GOT3 (cell line): Measurements from ENCODE around the gene PIGZ.

ENCODE experiments used
- DNase-seq: peaks from one replicate; lab custom pipeline; 2025; ENCODE audit warnings: mixed read lengths; lab: John Stamatoyannopoulos, UW

PIGZ gene

DNA sequence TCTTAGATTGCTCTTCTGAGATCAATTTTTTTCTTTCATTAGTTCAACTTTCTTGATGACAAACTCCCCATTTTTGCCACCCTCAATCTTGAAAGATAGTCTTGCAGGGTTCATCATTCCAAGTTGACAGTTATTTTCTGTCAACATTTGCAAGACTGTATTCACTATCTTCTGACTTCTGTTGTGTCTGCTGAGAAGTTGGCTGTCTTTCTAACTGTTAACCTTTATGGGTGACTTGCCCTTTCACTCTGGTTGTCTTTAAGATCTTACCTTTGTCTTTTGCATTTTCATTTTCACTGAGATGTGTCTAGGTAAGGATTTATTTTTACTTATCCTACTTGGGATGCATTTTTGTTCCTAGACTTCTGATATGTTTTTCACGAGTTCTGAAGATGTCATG is 14.6 kb upstream of the PIGZ start:
- DNase-seq = no peak

DNA sequence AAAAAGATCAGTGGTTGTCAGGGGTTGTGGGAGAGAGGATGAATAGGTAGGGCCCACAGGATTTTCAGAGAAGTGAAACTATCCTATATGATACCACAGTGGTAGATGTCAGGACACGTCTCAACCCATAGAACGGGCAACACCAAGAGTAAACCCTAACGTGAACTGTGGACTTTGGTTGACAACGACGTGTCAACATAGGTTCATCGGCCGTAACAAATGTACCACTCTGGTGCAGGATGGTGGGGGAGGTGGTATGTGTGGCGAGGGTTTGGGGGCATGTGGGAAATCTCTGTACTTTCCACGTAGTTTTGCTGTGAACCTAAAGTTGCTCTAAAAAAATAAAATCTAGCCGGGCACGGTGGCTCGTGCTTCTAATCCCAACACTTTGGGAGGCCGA is 13.0 kb upstream of the PIGZ start:
- no peak for DNase-seq

DNA sequence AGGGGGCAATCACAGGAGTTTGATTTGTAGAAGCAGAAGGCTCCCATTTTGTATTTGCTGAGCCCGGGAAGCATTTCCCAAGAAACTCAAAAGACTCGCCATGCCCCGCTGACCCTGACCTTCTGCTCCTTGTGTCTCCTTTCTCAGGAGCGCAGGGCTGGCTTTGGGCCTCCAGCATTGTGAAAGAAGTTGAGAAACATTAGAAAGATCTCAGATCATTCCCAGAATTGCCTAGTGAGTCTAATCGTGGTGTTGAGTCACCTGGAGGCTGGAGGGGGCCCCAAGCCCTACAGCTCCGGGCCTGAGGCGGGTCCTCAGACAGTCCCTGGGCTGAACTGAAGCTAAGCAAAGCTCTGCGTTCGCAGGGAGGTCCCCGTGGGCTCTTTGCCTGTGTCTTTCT is 10.9 kb upstream of the PIGZ start:
- peak; percentile 29 for DNase-seq

DNA sequence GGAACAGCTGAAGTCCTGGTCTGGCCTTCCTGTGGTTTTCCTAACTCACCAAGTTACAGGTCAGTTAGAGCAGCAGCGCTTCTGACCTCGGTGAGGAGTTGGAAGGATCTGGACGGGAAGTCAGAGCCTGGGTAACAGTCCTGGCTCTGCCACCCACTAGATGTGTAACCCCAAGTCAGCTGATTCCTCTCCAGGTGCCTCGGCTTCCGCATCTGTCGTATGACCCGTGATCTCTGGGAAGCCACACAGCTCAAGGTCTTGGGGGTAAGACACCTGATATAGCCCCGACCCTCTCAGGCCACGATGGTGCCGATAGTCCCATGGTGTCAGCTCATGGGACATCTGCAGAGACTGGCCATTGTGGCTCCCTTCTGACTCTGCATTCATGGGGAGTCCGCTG is 8.3 kb upstream of the PIGZ start:
- no peak for DNase-seq

DNA sequence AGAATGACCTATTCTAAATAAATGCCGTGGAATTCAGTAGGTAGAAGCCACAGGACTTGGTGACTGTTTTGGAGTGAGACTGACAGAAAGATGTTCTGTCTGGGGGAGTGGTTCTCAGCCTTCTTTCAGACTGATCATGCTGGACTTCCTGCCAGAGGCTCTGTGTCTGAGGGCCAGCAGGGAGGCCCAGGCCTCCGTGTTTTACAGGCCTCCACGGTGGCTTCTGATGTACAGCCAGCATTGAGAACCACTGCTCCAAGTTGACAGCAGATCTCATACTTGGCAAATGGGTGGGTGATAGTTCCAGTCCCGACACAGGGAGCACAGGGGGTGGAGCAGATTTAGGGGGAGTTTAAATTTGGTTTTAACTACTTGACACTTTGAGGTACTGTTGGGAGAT is 6.7 kb upstream of the PIGZ start:
- DNase-seq = no peak

DNA sequence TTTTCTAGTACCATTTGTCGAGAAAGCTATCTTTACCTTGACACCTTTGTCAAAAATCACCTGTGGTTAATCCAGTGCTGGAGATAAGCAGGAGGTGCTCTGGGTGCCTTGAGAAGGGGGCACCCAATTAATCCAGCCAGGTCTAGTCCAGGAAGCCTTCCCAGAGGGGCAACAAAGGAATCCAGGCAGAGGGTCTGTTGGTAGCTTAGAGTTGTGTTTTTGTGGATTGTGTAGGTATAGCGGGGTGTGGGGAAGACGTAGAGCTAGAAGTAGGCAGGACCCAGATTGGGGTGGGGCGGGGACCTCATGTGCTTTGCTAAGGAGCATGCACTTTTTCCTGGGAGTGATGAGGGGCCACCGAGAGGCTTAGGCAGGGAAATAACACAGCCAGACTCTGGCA is 6.0 kb upstream of the PIGZ start:
- no peak for DNase-seq

DNA sequence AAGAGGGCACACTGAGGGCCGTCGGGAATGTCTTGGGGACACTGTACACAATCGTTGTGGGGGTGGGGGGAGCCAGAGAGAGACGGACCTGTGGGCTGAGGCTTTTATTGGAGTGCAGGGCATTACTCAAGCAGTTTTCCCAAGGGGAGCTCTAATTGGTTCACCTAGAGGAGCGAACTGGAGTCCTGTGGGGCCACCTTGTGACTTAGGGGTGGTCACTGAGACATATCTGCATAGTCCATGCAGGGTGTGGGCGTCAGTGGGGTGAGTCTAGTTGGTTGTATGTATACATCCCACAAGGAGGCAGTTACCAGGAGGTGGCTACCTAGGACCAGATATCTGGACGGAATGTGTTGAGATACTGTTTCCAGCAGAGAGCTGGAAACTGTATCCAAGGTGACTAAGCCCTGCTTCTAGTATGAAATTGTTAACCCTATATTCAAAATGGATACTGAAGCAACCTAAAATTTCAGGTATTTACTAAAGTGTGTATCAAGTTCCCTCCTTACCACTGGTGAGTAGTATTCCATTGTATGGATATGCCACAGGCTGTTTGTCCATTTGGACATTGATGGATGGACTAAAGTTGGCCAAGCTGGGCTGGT is 2.6 kb upstream of the PIGZ start:
- no peak for DNase-seq

DNA sequence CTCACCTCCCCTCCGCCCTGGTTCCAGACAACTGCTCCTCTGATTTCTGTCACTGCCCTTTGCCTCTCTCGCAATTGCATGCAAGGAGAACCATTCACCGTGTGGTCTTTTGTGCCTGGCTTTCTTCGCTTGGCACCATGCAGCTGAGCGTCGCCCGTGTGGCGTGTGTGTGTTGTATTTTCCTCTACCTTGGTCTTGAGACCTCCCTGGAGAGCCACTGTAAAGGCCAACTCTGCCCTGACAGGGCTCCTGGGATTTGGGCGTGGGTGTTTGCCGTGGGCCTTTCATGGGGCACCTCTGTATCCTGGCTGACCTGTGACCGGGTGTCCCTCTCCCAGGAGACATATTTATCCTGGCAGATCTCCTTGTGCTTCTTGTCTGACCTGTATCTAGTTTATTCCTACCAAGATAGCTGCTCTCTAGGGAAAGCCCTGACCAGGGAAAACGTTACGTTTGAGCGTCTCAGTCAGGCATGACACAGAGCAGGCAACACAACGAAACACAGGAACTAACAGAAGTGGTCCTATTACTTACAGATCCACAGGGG is 2.0 kb upstream of the PIGZ start:
- no peak for DNase-seq

DNA sequence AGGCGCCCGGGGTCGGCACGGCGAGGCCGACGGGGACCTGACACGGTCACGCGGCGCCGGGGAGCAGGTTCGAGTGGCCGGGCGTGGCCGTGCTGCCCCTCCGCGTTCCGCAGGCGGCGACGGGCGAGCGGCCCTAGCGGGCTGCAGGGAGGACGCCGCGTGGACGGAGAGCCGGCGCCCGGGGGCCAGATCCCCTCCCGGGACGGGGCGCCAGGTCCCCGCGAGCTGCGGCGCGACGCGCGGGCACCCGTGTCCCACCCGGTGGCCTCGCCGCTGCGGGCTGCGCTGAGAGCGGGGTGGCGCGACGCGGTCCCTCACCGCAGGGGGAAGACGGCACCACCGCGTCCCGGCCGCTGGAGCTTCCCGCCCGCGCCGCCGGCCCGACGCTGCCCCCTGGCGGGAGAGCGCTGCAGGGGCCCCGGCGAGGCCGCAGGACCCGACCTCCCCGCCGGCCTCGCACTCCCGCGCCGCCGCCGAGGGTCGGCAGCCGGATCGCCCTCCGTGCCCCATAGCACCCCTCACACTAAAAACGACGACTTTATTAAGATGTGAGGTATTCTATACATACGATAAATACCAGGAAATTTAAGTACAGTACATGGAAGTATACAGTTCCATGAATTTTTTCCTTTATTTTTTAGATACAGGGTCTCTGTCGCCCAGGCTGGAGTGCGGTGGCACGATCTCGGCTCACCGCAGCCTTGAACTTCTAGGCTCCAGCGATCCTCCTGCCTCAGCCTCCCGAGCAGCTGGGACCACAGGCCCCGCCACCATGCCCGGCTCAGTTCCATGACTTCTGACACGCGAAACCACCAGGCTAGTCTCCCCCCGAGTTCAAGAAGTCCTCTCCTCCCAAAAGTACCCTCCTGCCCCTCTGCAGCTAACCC is 1.3 kb upstream of the PIGZ start:
- no peak for DNase-seq

DNA sequence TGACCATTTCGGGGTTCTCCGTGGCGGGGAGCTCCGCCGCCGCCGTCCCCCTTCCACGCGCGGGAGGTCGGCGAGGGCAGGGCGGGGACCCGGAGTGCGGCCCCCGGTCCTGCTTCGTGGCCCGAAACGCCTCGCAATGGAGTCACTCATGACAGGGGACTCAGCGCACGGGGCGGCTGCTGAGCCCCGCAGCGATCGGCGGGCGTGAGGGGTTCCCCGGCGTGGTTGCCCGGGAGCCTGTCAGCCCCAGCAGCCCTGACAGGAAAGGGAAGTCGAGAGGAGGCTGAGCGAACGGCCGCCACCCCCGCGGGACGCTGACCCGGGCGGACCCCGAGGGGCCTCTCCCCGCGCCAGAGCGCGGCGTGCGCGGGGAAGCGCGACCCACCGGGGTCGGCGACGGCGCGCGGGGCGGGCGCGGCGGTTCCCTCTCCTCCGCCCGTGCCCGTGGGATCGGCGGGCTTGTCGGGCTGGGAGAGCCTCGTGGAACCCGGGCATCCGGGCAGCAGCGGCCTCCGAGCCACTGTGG is 564 bp upstream of the PIGZ start:
- DNase-seq = no peak

DNA sequence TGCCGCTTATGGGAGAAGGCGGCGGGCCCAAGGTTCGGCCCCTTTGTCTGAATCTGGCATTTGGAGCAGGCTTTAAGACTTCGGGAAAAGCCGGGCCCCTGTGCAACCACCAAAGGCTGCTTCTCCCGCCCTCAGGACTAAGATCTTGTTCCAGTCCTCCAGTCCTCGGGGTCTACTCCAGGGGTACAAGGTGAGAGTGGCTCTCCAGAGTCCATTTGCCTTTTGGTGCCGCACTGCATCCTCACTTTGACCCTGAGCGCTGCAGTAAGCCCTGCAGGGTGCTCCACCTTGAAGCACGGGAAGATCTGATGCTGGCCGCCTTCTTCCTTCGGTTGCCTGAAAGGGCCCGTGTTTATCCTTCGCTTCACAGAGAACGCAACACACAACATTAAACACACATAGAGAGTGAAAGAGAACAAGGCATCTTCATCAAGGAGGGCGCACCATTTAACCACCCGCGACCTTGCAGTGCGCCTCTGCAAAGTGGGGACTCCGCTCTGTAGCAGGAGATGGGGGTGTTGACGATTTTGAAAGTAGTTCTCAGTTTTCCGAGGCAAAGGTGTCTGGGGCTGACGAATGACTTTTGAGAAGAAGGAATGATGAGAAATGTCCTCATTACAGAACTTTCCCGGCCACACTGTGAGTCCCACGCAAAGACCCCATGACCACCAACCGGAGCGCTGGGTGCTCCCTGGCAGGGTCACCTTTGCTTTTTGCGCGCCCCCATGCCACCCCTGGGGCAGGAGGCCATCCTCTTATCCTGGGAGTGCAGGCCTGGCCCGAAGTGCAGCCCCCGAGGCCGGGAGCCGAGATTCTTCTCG is 1.0 kb downstream of the PIGZ start:
- no peak for DNase-seq

DNA sequence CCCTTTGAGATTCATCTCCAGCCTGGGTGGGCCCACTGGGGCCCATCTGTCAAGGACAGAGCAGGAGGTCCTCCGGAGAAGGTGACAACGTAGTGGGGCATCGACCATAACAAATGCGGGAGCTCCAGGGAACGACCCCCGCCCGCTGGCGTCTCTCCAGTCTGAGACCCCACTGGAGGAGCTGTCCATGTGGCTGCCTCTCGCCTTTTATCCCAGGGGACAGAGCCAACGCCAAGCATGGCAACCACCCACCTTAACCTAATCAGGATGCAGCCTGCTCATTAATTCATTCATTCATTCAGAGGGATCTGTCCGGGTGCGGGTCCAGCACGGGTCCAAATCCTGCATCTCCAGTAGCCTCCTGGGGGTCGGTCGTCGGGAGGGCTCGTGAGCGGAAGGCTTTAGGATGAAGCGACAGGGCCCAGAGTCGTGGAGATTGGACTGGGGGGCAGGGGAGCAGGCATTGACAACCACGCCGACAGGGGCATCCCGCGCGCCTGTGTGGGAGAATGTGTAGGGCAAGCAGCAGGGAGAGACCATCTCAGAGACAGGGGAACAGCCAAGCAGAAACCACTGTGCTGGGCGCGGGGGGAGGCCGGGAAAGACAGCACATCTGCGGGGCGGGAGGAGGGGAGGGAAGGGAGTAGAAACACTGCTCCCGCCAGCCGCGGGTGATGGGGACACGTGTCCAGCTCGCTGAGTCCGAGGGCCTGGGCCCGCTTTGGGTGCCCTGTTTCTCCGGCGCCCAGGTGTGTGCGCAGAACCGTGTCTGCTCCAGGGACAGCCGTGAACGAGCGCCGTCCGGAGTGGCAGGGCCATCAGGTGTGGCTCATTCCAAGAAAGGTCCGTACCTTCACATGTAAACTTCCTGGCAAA is 1.9 kb downstream of the PIGZ start:
- no peak for DNase-seq

DNA sequence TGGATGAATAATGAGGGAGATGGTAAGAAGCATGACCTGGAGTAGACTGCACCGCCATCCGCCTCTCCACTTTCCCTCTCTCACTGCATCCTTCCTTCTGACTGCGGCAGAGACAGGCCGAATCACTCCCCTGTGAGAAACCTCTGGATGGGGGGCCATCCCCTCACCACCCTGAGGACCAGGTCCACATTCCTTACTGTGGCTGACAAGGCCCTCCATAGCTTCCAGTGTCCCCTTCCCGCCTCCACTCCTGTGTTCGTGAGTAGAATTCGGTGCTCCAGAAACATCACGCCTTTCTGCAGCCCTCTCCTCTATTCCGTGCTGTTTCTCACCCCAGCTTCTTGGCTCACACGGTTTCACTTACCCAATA is 2.8 kb downstream of the PIGZ start:
- no peak for DNase-seq

DNA sequence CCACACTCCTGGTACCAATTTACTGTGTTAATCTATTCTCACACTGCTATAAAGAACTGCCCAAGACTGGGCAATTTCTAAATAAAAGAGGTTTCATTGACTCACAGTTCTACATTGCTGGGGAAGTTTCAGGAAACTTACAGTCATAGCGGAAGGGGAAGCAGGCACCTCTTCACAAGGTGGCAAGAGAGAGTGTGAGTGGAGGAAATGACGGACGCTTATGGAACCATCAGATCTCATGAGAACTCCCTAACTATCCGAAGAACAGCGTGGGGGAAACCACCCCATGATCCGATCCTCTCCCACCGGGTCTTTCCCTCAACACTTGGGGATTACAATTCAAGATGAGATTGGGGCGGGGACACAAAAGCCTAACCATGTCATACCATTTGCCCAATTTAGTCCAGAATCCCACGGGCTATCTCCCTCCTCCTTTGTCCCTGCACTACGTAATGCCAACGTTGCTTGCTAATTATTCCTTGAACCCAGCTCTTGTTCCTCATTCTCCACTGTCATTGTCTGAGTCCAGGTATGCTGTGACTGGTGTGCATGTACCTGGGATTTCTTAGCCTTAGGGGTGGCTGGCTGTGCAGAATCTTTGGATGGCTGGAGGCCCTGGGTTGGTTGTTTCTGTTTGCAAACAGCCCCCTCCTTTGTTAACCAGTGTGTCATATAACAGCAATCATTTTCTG is 3.4 kb downstream of the PIGZ start:
- DNase-seq = no peak

DNA sequence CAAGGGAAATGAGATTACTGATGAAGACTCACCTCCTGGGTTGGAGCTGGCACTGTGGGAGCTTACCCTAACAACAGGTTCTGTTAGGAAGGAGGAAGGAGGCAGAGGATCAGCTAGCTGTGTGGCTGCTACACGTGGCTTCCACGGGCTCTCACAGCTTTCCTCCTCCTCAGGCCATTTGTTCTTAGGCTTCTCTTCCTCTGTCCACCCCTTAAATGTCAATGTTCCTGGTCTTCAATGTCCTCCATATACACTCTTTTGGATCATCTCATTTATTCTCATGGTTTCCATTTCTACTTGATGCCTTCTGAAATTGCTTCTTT is 5.0 kb downstream of the PIGZ start:
- no peak for DNase-seq

DNA sequence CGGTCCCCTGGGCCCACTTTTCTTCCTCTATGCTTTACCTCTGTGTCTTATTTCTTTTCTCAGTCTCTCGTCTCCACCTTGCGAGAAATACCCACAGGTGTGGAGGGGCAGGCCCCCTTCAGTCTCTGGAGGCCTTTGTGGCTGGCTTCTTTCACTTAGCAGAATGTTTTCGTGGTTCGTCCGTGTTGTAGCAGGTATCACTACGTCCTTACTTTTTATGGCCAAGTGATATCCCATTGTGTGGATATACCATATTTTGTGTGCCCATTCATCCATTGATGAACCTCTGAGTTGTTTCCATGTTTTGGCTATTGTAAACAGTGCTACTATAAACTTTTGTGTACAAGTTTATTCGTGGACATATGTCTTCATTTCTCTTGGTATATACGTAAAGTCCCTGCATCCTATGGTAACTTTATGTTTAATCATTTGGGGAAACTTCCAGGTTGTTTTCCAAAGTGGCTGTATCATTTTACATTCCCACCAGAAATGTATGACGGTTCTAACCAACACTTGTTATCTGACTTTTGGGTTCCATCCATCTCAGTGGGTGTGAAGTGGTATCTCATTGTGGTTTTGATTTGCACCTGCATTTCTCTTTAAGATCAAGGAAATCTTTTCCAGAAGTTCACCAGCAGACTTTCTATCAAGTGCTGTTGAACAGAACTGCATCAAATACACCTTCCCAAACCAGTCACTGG is 5.6 kb downstream of the PIGZ start:
- no peak for DNase-seq

DNA sequence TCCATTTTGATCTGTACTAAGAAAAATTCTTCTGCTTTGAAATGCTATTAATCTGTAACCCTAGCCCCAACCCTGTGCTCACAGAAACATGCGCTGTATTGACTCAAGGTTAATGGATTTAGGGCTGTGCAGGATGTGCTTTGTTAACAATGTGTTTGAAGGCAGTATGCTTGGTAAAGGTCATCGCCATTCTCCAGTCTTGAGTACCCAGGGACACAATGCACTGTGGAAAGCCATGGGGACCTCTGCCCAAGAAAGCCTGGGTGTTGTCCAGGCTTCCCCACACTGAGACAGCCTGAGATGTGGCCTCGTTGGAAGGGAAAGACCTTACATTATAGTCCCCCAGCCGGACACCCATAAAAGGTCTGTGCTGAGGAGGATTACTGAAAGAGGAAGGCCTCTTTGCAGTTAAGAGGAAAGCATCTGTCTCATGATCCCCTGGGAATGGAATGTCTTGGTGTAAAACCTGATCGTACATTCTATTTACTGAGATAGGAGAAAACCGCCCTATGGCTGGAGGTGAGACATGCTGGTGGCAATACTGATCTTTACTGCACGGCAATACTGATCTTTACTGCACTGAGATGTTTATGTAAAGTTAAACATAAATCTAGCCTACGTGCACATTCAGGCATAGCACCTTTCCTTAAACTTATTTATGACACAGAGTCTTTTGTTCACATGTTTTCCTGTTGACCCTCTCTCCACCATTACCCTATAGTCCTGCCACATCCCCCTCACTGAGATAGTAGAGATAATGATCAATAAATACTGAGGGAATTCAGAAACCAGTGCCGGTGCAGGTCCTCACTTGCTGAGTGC is 6.3 kb downstream of the PIGZ start:
- no peak for DNase-seq

DNA sequence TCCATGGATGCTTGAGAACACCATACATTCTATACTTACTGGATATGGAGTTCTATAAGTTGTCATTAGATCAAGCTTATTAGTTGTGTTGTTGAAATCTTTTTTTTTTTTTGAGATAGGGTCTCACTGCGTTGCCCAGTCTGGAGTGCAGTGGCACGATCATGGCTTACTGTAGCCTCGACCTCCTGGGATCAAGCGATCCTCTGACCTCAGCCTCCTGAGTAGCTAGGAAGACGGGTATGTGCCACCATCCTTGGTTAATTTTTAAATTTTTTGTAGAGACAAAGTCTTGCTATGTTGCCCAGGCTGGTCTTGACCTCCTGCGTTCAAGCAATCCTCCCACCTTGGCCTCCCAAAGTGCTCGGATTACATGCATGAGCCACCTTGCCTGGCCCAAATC is 13.8 kb downstream of the PIGZ start:
- DNase-seq = no peak

DNA sequence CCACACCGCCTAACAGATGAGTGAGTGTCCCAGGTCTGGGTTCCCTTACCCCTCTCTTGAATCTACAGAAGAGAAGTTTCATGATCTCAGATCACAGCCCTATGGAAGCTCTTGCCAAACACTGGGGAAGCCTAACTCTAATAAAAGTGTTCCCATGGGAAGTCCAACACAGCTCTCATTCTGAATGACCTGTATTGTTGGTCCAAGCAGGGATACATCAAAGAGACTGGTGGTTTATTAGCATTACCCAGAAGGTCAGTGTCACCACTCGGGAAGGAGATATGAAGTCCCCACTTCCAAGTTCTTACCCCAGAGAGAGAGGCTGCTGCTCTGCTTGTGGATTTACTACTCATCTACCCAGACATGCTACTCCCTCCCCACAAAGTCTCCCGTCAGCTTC is 17.3 kb downstream of the PIGZ start:
- DNase-seq = no peak

DNA sequence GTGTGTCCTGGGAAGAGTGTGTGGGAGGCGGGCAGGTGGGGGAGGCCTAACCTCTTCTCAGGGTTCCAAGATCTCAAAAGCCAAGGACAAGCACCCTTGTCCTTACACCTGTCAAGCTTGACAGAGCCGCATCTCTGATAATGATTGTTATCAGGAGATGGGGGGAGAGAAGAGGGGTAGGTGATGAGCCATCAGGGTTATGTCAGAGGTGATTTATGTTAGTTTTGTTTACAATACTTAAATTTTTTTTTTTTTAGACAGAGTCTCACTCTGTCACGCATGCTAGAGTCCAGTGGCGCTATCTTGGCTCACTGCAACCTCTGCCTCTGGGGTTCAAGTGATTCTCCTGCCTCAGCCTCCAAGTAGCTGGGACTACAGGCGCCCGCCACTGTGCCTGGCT is 18.9 kb downstream of the PIGZ start:
- DNase-seq = no peak
